PC-3 (cell line): ENCODE data around the gene RXYLT1. TPM values are rescaled to one million over a fixed set of nuclear protein-coding genes. Genes with fewer than 3 reads are reported as not detected.

Experiments
- ATAC-seq: fragments of 200-7000 bp; cut with Tn5 transposase; 2 replicates; pipeline ENCODE4 v1.9.1; 2020; ENCODE audit warnings: mild to moderate bottlenecking, moderate library complexity
- BruUV-seq: library from RNA; stranded (reverse); fragments of 400-500 nt; replicated peaks from 2 replicates; lab custom pipeline; 2021; lab: Mats Ljungman, UMichigan
- CTCF ChIA-PET: fragments of 300-600 bp; sonication (Branson Sonifier 250); formaldehyde crosslinking; loops from one replicate; lab custom pipeline; 2022; ENCODE audit warnings: antibody characterized with exemption; lab: Charles Lee
- POLR2A ChIA-PET: fragments of 300-600 bp; sonication (Branson Sonifier 250); formaldehyde crosslinking; loops from one replicate; lab custom pipeline; 2022; ENCODE audit warnings: antibody characterized with exemption; ENCODE audit not compliant: unreplicated experiment; lab: Charles Lee
- DNase-seq: peaks from one replicate; pipeline ENCODE4 v3.0.0-alpha.2; 2015
- H2AFZ ChIP-seq: fragments of 300-600 bp; sonication (generic); 2 replicates; pipeline ENCODE4 v1.6.0; 2016; ENCODE audit warnings: antibody characterized with exemption, low read length
- H3F3A ChIP-seq: fragments of 300-600 bp; sonication (generic); one replicate; pipeline ENCODE4 v1.6.0; 2017; ENCODE audit warnings: antibody characterized with exemption, low read length, control low read depth, mild to moderate bottlenecking; ENCODE audit not compliant: unreplicated experiment
- H3K27ac ChIP-seq: fragments of 300-600 bp; sonication (generic); 2 replicates; pipeline ENCODE4 v1.5.1; 2016; ENCODE audit warnings: mild to moderate bottlenecking, low read length
- H3K27me3 ChIP-seq: fragments of 300-600 bp; sonication (generic); 2 replicates; pipeline ENCODE4 v1.6.1; 2016; ENCODE audit warnings: low read length, mixed read lengths
- H3K36me3 ChIP-seq: fragments of 300-600 bp; sonication (generic); 2 replicates; pipeline ENCODE4 v1.6.1; 2016; ENCODE audit warnings: low read depth, mixed run types, low read length, mixed read lengths
- H3K4me1 ChIP-seq: fragments of 300-600 bp; sonication (generic); 2 replicates; pipeline ENCODE4 v1.5.1; 2016; ENCODE audit warnings: low read length; ENCODE audit not compliant: insufficient read depth
- H3K4me2 ChIP-seq: fragments of 300-600 bp; sonication (generic); 2 replicates; pipeline ENCODE4 v1.6.0; 2016; ENCODE audit warnings: low read length
- H3K4me3 ChIP-seq: fragments of 300-600 bp; sonication (generic); 2 replicates; pipeline ENCODE4 v1.5.1; 2016; ENCODE audit warnings: mild to moderate bottlenecking, low read length, mixed read lengths
- H3K79me2 ChIP-seq: fragments of 300-600 bp; sonication (generic); 2 replicates; pipeline ENCODE4 v1.6.1; 2017; ENCODE audit warnings: low read length, mixed read lengths
- H3K9ac ChIP-seq: fragments of 300-600 bp; sonication (generic); 2 replicates; pipeline ENCODE4 v1.6.0; 2016; ENCODE audit warnings: mild to moderate bottlenecking, low read length
- H3K9me2 ChIP-seq: fragments of 300-600 bp; sonication (generic); replicated peaks from 2 replicates; pipeline ENCODE4 v1.6.1; 2016; ENCODE audit warnings: mixed run types, low read length, mixed read lengths
- H3K9me3 ChIP-seq: fragments of 300-600 bp; sonication (generic); 2 replicates; pipeline ENCODE4 v1.6.1; 2016; ENCODE audit warnings: low read length, mixed read lengths
- H4K20me1 ChIP-seq: fragments of 300-600 bp; sonication (generic); 2 replicates; pipeline ENCODE4 v1.6.1; 2016; ENCODE audit warnings: low read length, mixed read lengths
- CTCF ChIP-seq: fragments of 300-600 bp; sonication (generic); conservative IDR thresholded peaks from 2 replicates; pipeline ENCODE4 v1.5.1; 2017; ENCODE audit warnings: antibody characterized with exemption, low read depth, mild to moderate bottlenecking, low read length
- EZH2 ChIP-seq: fragments of 300-600 bp; sonication (generic); IDR thresholded peaks from one replicate; pipeline ENCODE4 v1.6.1; 2017; ENCODE audit warnings: antibody characterized with exemption, mild to moderate bottlenecking, low read length; ENCODE audit not compliant: unreplicated experiment
- EZH2phosphoT487 ChIP-seq: fragments of 300-600 bp; sonication (generic); IDR thresholded peaks from 2 replicates; pipeline ENCODE4 v1.6.1; 2018; ENCODE audit warnings: mild to moderate bottlenecking, antibody characterized with exemption, low read length, borderline replicate concordance
- intact Hi-C: fragments of 100-400 bp; cut with micrococcal nuclease; formaldehyde crosslinking; loops from 2 replicates; pipeline ENCODE4 v1.9.0; 2023
- total RNA-seq: library from RNA; depleted of rRNA; stranded (reverse); fragments of >200 nt; gene quantifications from 2 replicates; pipeline ENCODE4 v1.2.3, GENCODE V29; 2014

Gene RXYLT1
- total RNA-seq, 1 experiment from 2014 or later, result 23.8 TPM

GRCh38 chr12:63809566-63809965 lies 29.9 kb downstream of the RXYLT1 start:
- Histone ChIP-seq H3K9me3 (no peaks in the 10 kb centered on the region), H3K27ac (no peak overlapping the region), H3K79me2 (no peaks in the 10 kb centered on the region), H3K9me2 (no peaks in the 10 kb centered on the region), H3K4me1 (peaks cover 23% of the 10 kb centered on the region), H3F3A (peaks cover 4% of the 10 kb centered on the region), H3K4me2 (no peak overlapping the region), H3K9ac (no peak overlapping the region), H3K36me3 (peaks cover 3% of the 10 kb centered on the region; the same call in 1 of the 2 replicates), H3K4me3 (no peak overlapping the region), H3K27me3 (no peaks in the 10 kb centered on the region), H4K20me1 (no peaks in the 10 kb centered on the region), H2AFZ (no peak overlapping the region)
- intact Hi-C loops, result loop anchor here (10.0 kb wide), 1 partner anchor 705 kb away; no protein-coding TSS in a partner anchor
- DNase-seq (no peak), ATAC-seq (no peak)
- ChIA-PET POLR2A (no interaction called here), CTCF (no interaction called here)
- BruUV-seq, result no TSS peak
- TF ChIP-seq CTCF, result no peak
- no peak for TF ChIP-seq EZH2phosphoT487
- no peak for TF ChIP-seq EZH2

- intact Hi-C loops, result no loop called here
- Histone ChIP-seq H3K27me3 (no peaks in the 10 kb centered on the region), H3K4me2 (no peak overlapping the region), H3K9ac (no peak overlapping the region), H2AFZ (no peak overlapping the region), H3F3A (no peaks in the 10 kb centered on the region), H3K79me2 (no peaks in the 10 kb centered on the region), H3K9me2 (no peaks in the 10 kb centered on the region), H3K27ac (no peak overlapping the region), H3K4me3 (no peak overlapping the region), H3K36me3 (peaks cover 3% of the 10 kb centered on the region; the same call in 1 of the 2 replicates), H3K9me3 (no peaks in the 10 kb centered on the region), H4K20me1 (no peaks in the 10 kb centered on the region), H3K4me1 (peaks cover 13% of the 10 kb centered on the region)
- ChIA-PET CTCF (no interaction called here), POLR2A (no interaction called here)
- DNase-seq, result no peak
- no TSS peak for BruUV-seq
- ATAC-seq, result no peak
- TF ChIP-seq EZH2phosphoT487 (no peak), EZH2 (no peak), CTCF (no peak)
These were observed 31.6 kb downstream of the RXYLT1 start for GRCh38 chr12:63811334-63811733.

- H3K4me2 ChIP-seq, result no peak overlapping the region
- no peaks in the 10 kb centered on the region for H4K20me1 ChIP-seq
- H3K27me3 ChIP-seq, result no peaks in the 10 kb centered on the region
- TF ChIP-seq EZH2 (no peak), CTCF (no peak), EZH2phosphoT487 (no peak)
- no peak overlapping the region for H2AFZ ChIP-seq
- H3K27ac ChIP-seq, result no peak overlapping the region
- H3K9me2 ChIP-seq, result no peaks in the 10 kb centered on the region
- no TSS peak for BruUV-seq
- no peak for DNase-seq
- H3K9me3 ChIP-seq, result no peaks in the 10 kb centered on the region
- CTCF ChIA-PET, result no interaction called here
- H3F3A ChIP-seq, result no peaks in the 10 kb centered on the region
- intact Hi-C loops, result no loop called here
- H3K4me1 ChIP-seq, result peaks cover 9% of the 10 kb centered on the region
- peaks cover 2% of the 10 kb centered on the region; the same call in 1 of the 2 replicates for H3K36me3 ChIP-seq
- POLR2A ChIA-PET, result no interaction called here
- ATAC-seq, result no peak
- H3K79me2 ChIP-seq, result no peaks in the 10 kb centered on the region
- no peak overlapping the region for H3K9ac ChIP-seq
- no peak overlapping the region for H3K4me3 ChIP-seq
These were observed 32.0 kb downstream of the RXYLT1 start for GRCh38 chr12:63811755-63812154.
